Embryonic facial prominence (tissue), 1 donor: ENCODE measurements around the gene RPRML.
"Not testable (repeated sequence)": the region's sequence is repeated elsewhere in the genome, so short reads cannot be mapped to it uniquely, and the experiment has no call there.

ENCODE experiments used
- DNase-seq: peaks from one replicate; pipeline ENCODE4 v3.0.0-alpha.2; 2016; ENCODE audit errors: extremely low spot score

The RPRML gene

DNA sequence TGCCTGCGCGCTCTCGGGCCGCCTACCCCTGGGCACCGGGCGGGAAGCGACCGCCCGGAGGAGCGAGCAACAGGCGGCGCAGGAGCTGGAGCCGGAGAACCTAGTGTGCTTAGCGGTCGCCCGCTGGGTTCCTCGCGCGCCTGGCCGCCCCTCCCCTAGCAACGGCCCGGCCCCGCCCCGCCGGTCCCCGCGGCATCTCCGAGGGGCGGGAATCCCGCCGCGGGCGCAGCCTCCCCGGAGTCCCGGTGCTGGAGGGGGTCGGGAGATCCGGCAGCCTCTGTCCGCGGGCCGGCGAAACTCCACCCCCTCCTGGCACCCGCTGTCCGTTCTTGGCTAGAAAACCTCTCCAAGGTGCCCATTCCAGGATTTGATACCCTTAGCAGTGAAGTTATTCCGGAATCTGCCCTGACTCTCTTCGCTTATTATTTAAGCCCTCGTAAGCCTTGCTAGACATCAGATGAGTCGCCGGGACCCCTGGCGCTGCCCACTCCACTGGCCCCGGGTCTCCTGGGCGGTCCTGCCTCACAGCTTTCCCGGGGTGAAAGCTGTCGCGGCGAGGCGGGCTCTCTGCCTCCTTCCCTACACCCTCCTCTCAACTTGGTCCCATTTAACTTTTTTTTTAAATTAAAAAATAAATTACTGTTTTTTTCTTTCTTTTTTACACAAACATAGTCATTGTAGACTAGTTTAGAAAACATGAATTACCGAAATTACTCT, at the start of gene RPRML:
Gene RPRML (minus strand): TSS at position 107 of the 717 bp plus-strand sequence. CDS start 246 bp downstream, outside the sequence.
- DNase-seq = no peak

DNA sequence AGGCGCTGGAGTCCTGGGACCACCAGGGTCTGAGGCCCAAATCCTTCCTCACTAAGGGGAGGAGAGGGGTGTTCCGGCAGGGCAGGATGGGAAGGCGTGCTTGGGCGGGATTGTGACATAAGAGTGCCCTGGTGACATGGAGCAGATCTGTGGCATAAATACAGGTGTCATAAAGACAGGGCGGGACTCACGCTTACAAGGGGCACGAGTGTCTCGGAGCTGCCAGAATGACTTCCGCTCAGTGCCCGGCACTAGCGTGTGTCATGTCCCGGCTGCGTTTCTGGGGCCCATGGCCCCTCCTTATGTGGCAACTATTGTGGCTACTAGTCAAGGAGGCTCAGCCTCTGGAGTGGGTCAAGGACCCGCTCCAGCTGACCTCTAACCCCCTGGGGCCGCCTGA, 37.9 kb upstream of the RPRML start:
- not testable (repeated sequence) for DNase-seq

DNA sequence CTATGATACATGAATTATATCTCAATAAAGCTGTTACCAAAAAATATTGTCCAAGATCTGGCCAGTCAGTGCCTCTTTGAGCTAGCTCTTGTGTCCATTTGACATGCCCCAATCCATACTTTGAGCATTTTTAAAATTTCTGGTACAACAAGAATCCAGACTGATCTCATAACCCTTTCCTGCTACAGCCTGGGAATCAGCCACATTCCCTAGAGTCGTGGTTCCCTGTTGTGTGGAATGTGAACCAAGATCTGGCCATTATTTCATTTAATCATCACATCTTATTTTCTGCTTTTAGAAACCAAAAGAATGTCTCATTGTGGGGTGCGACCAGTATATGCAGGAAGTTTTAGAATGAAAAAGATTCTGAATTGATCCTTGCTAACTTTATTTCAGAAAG, 34.3 kb upstream of the RPRML start:
- no peak for DNase-seq

GRCh38 chr17:47012457-47012856, 33.4 kb upstream of the RPRML start:
- no peak for DNase-seq

DNA sequence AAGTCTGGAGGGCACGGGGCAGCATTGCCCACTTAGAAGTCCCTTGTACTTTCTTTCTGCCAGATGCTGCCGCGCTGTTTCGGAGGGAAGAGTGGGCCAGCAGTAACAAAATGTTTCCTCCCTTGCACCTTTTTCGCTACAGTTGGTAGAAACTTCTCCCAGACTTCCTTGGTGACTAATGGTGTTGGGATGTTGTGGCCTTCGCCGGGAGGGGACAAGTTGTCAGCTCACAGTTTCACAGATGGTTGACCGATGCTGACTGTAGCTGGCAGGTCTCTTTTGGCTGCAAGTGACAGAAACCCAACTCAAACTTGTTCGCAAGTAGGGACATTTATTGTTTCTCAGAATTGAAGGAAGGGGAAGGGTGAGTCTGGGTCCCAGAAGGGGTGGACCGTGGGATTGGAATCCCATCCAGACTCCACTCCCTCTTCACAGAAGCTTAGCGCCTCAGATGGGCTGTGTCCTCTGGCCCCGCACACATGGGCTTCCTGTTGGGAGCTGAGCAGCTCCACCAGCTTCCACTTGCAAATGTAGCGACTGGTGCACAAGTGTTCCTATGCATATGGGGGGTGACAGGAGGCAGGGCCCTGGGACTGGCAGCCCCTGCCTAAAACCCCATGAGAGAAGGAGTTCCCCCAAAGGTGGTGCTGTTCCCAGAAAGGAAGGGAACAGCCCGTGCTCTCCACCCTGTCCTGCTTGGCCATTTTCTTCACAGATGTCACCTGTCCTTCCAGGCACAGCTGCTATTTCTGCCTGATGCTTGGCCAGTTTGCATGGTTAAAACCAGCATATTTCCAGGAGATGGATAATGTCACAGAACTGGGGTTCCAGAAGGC, 30.9 kb upstream of the RPRML start:
- no peak for DNase-seq

DNA sequence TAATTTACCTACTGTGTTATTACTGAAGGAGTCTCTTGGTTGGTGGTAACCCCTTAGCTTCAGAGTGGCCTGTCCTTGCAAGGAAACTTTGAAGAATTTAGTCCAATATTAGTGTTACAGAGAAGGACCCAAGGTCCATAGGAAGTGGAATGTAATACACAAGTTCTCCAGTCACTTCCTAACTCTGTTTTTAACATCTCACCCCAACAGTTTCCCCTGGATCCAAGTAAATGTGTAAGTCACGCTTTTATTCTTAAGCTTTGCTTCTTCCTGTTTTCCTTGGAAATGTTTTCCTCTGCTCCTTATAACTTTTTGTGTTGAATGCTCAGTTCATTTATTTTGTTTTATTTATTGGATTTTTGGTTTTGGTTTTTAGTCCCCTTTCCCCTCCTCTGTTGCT, 25.9 kb upstream of the RPRML start:
- no peak for DNase-seq

- not testable (repeated sequence) for DNase-seq
Observed at GRCh38 chr17:47003864-47004263, 24.8 kb upstream of the RPRML start.

DNA sequence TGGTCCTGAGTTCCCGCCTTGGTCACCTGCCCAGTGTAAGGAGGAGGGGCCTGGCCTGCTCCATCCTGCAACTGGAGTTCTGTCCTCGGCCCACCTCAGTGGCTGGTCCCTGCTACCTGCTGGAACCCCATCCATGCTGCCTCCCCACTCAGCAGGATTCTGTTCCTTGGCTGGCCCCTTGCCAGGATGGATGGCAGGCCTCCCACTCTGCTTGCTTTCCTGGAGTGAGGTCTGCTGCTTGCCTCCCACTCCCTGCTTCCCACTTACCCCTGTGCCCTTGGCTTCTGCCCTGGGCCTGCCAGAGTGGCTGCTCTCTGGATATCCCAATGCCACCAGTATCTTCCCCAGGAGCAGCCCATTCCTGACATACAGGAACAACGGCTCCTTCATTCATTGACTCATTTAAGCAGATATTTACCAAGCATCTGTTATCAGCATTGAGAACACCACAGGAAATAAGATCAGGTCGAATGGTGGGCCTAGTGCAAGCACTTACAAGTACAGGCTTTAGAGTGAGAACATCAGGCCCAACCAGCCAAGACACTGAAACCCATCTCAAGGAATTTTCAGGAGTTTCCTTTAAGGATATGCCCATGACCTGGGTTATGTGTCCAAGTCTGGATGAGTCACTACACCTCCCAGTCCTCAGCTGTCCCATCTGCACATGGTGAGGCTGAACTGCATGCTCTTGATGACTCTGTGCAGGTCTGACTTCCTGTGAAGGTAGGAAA, 17.0 kb upstream of the RPRML start:
- DNase-seq = no peak

DNA sequence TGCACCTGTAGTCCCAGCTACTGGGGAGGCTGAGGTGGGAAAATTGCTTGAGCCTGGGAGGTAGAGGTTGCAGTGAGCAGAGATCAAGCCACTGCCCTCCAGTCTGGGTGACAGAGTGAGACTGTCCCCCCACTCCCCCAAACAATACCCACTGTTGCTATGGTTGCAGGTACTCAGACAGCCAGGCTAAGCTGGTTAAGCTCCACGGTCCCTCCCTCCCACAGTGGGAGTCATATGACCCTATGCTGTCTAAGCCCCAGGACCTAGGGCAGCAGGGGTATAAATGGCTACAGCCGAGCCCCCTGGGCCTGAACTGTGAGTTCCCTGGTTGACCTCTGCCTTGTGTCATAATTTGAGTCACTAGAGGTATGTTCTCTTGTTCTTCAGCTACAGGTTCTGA, 15.9 kb upstream of the RPRML start:
- no peak for DNase-seq

DNA sequence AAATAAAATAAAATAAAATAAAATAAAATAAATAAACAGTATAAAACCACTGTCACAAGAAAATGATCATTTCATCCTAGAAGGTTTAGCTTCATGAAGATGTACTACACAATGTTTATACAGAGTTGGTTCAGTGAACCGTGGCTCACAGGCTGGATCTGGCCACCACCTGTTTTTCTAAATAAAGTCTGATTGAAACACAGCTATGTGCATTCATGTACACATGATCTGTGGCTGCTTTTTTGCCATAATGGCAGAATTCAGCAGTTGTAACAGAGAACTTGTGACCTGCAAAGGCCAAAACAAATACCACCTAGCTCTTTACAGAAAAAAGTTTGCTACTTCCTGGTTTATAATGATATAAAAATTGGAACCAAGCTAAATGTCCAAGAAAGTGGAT, 12.6 kb upstream of the RPRML start:
- no peak for DNase-seq

DNA sequence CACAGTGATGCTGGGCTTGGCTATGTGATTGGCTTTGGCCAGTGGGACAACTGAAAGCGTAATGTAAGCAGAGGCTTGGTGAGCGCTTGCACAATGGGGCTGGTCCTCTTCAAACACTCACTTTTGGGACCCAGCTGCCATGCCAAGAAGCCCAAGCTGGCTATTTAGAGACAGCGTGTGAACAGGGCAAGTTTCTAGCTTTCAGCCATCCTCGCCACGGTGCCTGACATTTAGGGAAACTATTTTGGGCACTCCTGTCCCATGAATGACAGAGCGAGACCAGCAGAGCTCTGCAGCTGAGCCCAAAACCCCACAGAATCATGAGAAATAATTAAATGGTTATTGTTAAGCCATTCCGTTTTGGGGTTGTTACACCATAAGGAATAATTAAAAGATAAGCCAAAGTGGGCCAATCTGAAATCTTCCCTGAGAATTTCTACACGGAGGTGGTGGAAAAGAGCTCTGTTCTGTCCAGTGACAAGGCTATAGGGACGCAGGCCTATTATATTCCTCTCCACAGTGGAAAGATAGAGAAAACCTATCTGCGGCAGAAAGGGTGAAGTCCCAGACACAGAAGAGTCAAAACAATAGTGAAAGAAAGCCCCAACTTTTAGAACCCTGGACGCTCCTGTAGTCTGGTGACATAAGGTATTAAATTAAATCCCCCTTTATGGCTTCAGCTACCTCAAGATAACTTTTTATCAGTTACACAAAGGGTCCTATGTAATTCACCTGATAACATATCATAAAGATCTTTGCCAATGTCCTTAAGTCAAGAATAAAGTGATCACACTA, 10.8 kb upstream of the RPRML start:
- no peak for DNase-seq

DNA sequence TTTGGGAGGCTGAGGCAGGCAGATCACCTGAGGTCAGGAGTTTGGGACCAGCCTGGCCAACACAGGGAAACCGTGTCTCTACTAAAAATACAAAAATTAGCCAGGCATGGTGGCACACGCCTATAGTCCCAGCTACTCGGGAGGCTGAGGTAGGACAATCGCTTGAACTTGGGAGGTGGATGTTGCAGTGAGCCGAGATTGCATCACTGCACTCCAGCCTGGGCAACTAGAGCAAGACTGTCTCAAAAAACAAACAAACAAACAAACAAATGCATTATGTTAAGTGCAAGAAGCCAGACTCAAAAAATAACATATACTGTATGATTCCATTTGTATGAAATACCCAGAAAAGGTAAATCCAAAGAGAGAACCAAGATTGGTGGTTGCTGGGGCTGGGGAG, 8.9 kb upstream of the RPRML start:
- not testable (repeated sequence) for DNase-seq

- DNase-seq = no peak
Observed at GRCh38 chr17:46986366-46986765, 7.3 kb upstream of the RPRML start.

DNA sequence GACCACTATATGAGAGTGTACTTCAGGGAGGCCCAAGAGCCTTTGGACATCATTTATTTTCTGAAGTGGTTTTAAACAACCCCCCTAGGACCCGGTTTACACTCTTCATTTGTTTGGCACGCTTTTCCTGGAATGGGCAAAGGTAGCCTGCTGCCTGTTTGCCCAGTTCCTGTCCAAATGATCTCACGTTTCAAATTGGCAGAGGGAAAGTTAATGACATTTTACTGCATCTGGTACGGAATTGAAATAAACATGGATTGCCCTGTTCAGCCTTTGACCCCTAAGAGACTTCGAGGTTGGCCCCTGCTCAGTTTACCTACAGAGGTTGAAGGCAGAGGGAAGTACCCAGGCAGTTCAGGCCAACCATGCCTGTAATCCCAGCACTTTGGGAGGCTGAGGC, 5.8 kb upstream of the RPRML start:
- DNase-seq = no peak

DNA sequence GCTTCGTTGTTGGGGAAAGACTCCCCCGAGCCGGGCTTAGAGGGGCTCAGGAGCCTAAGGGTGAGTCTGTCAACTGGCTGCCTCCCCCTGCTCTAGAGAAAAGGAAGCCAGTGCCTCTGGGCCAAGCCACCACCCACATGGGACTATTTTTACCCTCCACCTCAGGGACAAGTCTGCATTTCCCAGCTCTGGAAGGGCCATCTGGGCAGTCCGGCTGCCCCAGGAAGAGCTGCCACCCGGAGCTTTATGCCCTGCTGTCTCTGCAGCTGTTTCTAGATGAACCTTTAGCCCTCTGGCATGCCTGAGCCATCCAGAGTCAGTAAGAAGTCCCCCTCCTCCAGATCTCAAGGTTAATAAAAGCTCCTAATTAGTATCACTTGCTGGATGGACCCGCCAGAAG, 5.3 kb upstream of the RPRML start:
- no peak for DNase-seq

DNA sequence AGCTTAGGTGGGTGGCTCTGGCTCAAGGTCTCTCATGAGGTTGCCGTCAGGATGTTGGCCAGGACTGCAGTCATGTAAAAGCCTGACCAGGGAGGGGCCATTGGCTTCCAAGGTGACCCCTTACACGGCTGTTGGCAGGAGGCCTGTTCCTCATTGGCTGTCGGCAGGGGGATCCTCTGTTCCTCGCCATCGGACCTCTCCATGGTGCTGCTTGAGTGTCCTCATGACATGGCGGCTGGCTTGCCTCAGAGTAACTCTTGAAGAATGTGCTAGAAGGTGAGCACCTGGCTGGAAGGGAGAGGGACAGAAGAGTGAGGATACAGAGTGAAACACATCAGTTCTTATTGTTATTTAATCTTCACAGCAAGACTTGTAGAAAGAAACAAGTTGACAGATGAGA, 4.7 kb upstream of the RPRML start:
- no peak for DNase-seq

GRCh38 chr17:46982577-46982976, 3.5 kb upstream of the RPRML start:
- no peak for DNase-seq

- DNase-seq = no peak
Observed at GRCh38 chr17:46978489-46979146, 435 bp downstream of the RPRML start.

DNA sequence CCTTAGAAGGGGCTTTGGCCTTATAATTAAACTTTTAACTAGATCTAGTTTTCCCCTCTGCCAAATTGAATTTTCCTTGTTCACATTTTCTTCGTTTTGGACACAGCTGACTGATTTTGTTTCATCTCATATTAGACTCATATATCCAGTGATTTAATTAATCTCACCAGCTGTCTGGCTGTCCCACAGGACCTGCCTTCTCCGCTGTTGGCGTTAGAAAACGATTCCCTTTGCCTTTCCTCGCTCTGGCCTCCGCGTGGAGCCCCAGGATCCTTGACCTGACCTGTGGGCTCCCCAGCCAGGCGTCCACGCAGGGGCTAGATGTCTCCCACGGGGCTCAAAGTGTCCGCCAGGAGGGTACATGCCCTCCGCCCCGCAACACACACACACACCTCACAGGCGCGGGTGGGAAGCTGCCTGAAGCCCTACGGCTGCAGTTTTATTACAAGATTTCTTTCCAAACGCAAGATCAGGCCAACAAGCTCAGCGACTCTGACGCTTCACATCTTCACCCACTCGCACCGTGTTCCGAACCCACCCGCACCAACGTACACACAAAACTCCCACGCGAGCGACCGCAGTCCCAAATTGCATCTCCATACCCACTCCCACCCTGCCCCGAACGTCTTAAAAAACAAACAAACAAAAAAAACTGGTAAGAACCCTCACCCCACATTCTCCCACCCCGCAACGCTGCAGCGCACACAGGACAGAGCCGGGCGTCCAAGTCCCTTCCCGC, 1.1 kb downstream of the RPRML start:
- no peak for DNase-seq

DNA sequence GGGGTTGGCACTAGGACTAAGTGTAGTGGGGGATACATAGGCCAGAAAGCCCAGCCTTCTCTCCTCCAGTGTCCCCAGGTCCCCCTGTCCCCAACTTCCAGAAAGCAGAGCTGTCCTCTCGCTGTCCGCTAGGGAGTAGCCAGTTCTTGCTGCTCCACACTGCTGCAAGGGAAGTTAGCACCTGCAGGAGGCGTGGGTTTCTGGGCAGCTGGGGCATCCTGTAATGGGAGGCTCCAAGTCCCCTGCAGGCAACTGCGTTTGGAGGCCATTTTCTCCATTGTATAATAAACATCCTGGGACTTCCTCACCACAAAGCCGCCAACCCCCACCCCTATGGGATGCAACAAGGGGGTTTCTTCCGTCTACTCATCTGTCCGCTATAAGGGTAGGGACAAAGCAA, 1.7 kb downstream of the RPRML start:
- DNase-seq = no peak
